DMS114 treated with DMSO at 0.1 percent for 48 hours (cell line): ENCODE data around the gene MAFB.

Experiments
- DNase-seq: peaks from one replicate; lab custom pipeline; 2025; ENCODE audit not compliant: unreplicated experiment; lab: John Stamatoyannopoulos, UW

Gene MAFB

DNA sequence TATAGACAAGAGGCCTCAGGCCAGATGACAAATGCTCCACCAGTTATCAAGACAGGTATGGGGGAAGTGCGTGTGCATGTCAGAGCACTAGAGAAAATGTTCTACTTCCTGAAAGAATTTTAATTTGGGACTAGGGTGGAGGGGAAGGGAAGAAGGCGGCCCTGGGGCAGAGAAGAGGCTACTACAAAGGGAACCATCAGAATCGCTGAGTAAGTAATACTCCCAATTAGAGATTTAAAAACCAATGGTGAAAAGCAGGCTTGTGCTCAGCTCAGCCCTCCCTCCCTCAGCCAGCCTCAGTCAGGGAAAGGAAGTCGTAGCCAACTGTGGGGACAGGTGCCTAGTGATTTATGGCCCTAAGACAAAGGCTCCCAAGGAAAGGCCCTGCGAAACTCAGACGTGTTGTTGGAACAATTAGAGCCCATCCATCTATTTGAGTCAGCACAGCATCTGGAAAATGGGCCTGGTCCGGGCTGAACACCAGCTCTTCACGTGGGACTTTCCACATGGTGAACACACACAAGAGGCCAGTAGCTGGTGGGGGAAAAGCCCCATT lies 15.0 kb upstream of the MAFB start:
- no peak for DNase-seq

- DNase-seq: no peak
Measured at GRCh38 chr20:40702504-40702903, 13.5 kb upstream of the MAFB start.

DNA sequence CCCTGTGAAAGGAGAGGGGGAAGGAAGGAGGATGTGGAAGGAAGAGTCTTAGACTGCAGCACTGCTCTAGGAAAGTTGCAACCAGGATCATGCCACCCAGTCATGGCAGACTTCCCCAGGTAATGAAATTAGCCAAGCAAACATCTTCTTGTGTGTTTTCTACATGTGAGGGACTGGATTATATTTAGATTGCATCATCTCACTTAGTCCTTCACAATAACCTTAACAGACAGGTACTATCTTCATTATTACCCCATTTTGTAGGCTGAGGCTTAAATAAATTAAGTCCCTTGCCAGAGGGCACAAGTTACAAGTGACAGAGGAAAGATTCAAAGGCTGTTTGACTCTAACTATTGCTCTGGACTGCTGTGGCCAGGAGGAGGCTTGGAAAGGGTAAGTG lies 9.7 kb upstream of the MAFB start:
- no peak for DNase-seq

DNA sequence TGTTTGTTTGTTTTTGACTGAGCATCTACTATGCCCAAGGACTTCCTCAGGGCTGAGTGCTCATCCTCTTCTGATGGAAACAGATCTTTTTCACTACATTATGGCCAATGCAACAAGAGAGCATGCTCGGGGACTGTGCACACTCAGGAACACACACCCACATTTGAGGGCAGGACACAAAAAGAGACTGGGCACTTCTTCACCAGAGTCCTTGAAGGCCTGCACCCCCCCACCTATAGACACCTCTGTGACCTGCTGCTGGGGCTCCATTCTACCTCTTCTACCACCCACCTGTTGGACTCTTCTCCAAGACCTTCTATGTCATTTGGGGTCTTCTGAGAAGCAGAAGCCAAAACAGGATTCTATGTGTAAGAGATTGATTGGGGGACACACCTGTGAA lies 9.2 kb upstream of the MAFB start:
- DNase-seq: no peak

DNA sequence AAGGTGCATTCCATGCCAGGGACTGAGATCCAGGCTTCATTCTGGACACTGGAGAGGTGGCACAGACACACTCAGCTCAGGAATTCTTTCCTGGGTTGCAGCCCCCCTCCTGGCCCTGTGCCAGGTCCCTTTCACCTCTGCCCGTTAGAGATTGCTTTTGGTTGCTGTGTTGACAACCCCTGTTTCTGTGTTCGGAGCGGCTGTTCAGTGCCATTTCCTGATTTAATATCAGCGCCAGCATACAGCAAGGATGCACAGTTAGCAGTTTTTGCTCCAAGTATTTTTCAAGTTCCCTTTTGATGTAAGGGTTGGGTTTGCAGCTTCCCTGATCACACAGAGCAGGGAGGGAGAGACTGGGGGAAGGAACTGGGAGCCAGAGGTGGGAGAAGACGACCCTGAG lies 8.5 kb upstream of the MAFB start:
- no peak for DNase-seq

- no peak for DNase-seq
Measured at GRCh38 chr20:40695214-40695613, 6.2 kb upstream of the MAFB start.

- no peak for DNase-seq
Measured at GRCh38 chr20:40694246-40694645, 5.2 kb upstream of the MAFB start.

DNA sequence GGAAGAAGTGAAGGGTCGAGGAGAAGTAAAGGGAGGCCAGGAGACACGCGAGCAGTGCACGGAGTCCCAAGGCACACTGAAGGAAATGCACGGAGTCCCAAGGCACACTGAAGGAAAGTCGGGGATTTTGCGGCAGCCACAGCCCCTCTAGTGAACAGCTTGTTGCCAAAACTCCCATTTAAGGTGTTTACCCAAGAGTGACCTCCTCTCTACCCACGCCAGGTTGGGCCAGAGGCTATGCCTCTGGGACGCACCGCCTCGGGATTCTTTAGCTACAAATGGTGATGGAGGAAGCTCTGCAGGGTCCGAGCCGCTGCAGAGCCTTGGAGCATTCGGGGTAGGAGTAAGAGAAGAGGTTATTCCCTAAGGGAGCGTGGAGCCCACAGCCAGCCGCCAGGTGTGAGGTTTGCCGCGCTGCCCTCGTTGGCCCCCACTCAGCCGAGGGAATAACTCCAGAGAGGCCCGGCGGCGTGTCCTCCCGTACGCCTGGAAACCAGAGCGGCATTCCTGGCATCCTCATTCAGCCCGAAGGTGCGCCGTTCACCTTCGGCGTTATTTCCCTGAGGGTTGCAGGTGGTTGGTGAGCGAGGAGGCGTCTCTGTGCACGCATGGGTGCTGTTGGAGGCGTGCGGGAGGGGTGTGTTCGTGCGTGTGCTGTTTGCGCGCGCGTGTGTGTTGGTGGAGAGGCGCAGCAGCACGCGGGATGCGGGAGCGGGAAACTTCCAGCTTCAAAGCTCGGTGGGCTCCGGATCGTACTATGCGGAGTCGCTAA lies 3.4 kb upstream of the MAFB start:
- no peak for DNase-seq

DNA sequence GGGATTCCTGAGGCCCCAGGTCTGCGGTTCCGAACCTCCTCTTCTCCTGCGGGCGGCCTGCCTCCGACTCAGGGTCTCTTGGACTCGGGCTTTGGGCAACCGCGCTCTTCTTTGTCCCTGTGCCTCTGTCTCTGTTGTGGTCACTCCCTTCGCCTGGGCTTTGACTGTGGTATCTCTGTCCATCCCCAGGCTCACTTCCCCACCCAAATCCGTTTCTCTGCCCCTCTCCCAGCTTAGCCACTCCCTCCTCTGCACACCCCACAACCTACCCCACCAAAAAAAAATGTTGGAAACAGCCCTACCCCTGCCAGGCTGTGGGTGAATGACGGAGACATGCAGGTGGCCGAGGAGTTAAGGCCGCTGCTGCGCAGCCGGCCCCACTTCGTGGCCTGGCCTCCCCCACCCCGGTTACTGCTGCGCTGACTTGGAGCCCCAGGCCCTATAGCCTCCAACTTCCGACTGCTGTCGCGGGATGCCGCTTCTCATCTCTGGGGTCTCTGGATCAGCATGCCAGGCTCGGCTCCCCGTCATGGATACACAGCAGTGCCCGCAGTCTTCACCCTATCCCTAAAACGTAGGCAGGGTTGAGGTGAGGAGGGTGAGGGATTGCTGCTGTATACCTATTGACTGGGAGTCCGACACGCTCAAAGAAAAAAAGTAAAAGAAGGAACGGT lies 2.7 kb upstream of the MAFB start:
- DNase-seq: no peak

GRCh38 chr20:40690836-40691565 lies 2.0 kb upstream of the MAFB start:
- DNase-seq: no peak

- DNase-seq: peak; percentile 24
Measured at GRCh38 chr20:40689943-40690835, 1.2 kb upstream of the MAFB start.

- no peak for DNase-seq
Measured at GRCh38 chr20:40688129-40689099, 622 bp downstream of the MAFB start.

DNA sequence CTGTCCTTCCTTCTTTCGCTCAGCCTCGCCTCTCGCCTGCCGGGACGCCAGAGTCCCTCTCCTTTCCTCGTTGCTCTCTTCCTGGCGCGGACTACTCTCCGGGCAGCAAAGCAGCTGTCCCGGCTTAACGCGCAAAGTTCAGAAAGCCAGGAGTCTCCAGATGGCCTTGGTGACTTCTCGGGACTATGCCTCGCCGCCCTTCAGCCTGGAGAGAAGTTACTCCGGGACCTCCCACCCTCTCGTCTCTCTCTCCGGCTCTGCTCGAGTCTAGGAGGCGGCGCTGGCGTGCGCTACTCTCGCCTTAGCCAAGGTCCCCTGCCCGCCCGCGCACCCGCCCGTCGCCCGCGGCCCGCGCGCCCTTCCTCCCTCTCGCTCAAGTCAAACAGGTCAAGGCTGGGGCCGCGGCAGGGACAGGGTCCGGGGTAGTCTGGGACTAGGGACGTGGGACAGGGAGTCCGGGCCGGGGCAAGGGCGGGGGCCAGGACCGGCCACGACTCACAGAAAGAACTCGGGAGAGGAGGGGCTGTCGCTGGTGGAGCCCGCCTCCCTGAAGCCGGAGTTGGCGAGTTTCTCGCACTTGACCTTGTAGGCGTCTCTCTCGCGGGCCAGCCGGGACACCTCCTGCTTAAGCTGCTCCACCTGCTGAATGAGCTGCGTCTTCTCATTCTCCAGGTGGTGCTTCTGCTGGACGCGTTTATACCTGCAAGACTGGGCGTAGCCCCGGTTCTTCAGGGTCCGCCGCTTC lies 1.5 kb downstream of the MAFB start:
- no peak for DNase-seq

DNA sequence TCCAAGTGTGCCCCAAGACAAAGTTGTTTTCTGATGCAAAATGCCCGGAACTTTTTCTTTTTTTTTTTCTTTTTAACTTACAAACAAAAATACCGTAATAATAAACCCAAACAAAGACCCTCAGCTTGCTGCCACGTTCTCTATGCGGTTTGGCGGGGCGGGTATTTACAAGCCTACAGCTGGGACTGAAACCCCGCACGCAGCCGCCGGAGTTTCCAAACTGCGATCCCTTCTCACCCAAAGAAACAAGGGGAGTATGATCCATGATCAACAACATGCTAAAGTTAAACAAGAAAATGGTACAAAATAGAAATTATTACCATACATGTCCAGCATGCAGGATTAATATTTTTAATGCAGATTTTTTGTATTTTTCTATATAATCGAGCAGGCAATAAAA lies 2.1 kb downstream of the MAFB start:
- no peak for DNase-seq

DNA sequence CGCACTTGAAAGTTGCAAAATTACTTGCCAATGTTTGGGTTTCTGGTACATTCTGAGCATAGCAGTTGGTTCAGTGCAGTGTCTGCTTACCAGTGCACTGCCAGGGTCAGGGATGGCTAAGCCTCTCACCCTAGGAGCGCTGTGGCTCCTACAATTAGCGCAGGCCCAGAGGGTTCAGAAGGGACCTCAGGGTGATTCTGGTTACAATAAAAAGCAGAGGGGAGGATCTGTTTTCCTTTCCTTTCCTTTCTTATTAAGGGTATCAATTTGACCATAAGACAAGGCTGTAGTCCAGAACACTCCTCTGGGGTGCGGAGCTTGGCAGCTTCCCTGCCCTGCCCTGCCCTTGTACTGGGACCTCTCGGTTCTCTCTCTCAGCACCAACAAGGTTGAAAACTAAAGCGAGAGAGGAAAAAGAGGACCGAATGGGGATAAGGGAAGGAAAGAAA lies 2.6 kb downstream of the MAFB start:
- DNase-seq: no peak

DNA sequence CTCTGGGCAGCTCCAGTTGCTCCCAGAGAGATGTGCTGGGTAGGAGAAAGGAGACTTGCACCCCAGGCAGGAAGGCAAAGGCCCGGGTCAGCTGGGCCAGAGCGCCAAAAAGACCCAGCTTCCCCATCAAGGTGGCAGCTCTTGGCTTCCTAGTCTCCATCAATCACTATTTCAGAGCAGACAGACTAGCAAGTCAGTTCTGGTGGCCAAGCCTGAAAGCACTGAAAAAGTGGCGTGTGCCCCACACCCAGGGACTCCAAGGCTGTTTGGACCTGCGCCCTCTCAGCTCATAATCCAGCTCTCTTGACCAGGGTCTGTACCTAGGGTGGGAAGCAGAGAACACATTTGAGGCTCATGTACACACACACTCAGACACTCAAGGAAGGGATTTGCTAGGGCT lies 3.7 kb downstream of the MAFB start:
- DNase-seq: no peak

DNA sequence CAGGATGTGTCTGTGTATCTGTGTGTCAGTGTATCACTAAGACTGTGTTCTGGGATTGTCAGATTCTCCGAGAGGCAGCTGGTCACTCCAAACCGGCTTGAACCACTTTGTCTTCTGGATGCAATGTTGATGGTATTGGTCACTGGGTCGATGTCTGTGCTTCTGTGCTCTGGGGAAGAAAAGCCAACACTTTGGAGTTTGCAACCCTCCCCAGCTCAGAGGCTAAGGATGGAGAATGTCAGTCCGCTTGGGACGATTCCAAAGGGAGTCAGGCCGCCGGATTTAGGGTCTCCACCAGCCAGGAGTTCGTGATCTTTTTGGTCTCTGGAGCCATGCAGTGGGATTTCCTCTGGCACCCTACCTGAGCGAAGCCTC lies 5.2 kb downstream of the MAFB start:
- DNase-seq: no peak

GRCh38 chr20:40683221-40683893 lies 5.7 kb downstream of the MAFB start:
- no peak for DNase-seq
